ENCODE data around the gene TMEM63A.
"Not testable (repeated sequence)": the region's sequence is repeated elsewhere in the genome, so short reads cannot be mapped to it uniquely, and the experiment has no call there.

The TMEM63A gene

GRCh38 chr1:225845097-225845496 is 37.1 kb downstream of the TMEM63A start:
- DNase-seq: no peak

- no peak for DNase-seq
These were observed 37.7 kb downstream of the TMEM63A start for GRCh38 chr1:225844236-225845061.

GRCh38 chr1:225843426-225843795 is 38.8 kb downstream of the TMEM63A start:
- DNase-seq: no peak

- DNase-seq: no peak
These were observed 39.3 kb downstream of the TMEM63A start for GRCh38 chr1:225842788-225843425.

GRCh38 chr1:225842074-225842473 is 40.1 kb downstream of the TMEM63A start:
- DNase-seq: no peak

- no peak for DNase-seq
These were observed 41.5 kb downstream of the TMEM63A start for GRCh38 chr1:225840713-225841112.

GRCh38 chr1:225840223-225840610 is 42.0 kb downstream of the TMEM63A start:
- no peak for DNase-seq

- DNase-seq: no peak
These were observed 43.4 kb downstream of the TMEM63A start for GRCh38 chr1:225838793-225839192.

GRCh38 chr1:225836296-225836695 is 45.9 kb downstream of the TMEM63A start:
- DNase-seq: not testable (repeated sequence)

- no peak for DNase-seq
These were observed 46.3 kb downstream of the TMEM63A start for GRCh38 chr1:225835856-225836255.

GRCh38 chr1:225834417-225835329 is 47.5 kb downstream of the TMEM63A start:
- DNase-seq: peak; percentile 53

- DNase-seq: no peak
These were observed 51.3 kb downstream of the TMEM63A start for GRCh38 chr1:225830841-225831240.

- no peak for DNase-seq
These were observed 53.4 kb downstream of the TMEM63A start for GRCh38 chr1:225828706-225829345.

- no peak for DNase-seq
These were observed 55.1 kb downstream of the TMEM63A start for GRCh38 chr1:225827076-225827475.

GRCh38 chr1:225825607-225826007 is 56.6 kb downstream of the TMEM63A start:
- DNase-seq: no peak

GRCh38 chr1:225825078-225825477 is 57.1 kb downstream of the TMEM63A start:
- no peak for DNase-seq

- DNase-seq: no peak
These were observed 57.6 kb downstream of the TMEM63A start for GRCh38 chr1:225824533-225824941.

- DNase-seq: no peak
These were observed 58.3 kb downstream of the TMEM63A start for GRCh38 chr1:225823811-225824261.

GRCh38 chr1:225822655-225823403 is 59.4 kb downstream of the TMEM63A start:
- DNase-seq: no peak

GRCh38 chr1:225820522-225821120 is 61.6 kb downstream of the TMEM63A start:
- DNase-seq: no peak

Measured in fibroblast of skin of back (primary cell).